ENCODE results near the gene BMI1.
"Not testable (repeated sequence)": the region's sequence is repeated elsewhere in the genome, so short reads cannot be mapped to it uniquely, and the experiment has no call there.

The BMI1 gene

GRCh38 chr10:22320591-22321155, at the start of gene BMI1:
BMI1 (plus strand) TSS chr10:22321099; CDS start chr10:22326450, 5,351 bp downstream.
- no peak for DNase-seq

GRCh38 chr10:22271786-22272185, 49.1 kb upstream of the BMI1 start:
- no peak for DNase-seq

GRCh38 chr10:22278441-22278782, 42.5 kb upstream of the BMI1 start:
- DNase-seq, result no peak

- no peak for DNase-seq
These were observed 40.8 kb upstream of the BMI1 start for GRCh38 chr10:22280078-22280477.

DNA sequence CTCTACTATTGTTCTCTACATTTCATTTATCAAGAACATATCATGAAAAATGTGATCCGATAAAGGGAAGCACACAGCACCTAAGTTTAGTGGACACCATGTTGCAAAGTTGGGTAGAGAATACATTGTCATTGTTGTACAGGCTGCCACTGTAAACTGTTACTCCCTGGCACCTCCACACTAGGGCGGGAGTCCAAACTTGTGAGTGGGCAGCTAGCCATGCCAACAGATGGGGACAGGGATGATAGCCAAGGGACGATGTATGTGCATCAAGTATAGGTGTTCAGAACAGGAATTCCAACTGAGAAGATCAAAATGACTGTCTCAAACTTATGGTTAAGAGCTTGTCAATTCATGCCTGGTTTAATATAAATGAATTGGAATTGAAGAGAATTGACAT, 35.8 kb upstream of the BMI1 start:
- DNase-seq, result no peak

DNA sequence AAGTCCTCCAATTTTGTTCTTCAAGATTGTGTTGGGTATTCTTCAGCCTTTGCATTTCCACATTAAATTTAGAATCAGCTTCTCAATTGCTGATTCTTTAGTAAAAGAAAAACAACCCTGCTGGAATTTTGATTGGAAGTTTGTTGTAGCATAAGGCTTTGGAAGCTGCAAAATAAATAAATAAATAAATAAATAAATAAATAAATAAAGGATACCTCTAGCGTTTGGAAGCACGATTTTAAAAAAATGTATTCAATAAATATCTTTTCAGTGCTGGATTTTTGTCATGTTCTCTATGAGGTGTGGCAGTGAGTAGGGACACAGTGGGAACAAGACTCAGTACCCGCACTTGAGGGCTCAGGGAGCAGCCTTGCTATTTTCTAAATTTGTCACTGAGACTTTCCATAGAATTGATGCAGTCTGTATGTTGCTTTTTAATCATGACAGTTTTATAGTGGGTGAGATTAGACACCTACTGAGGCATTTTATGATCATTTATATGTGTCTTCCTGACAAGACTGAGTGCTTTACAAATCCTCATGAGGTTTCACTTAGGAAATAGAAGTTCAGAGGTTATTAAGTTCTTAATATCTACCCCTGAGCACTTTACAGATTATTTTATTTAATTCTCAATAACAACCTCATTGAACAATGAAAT, 27.0 kb upstream of the BMI1 start:
- DNase-seq, result no peak

DNA sequence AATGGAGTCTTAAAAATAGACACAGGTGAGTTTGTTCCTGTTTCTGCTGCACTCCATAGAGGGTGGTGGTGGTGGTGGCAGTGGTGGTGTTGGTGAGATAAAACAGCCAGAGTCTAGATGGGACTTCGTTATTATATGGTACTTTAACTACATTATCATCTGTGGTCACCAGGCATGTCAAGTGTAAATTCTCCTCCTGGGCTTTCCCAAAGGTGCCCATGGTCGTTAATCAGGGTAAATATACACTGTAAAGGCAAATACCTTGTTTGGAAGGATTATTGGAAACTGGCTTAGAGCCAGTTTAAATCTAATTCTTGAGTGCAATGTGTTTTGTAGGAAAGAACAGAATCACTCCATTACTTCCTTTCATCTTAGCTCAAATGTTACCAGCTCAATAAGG, 26.2 kb upstream of the BMI1 start:
- no peak for DNase-seq

GRCh38 chr10:22301193-22301592, 19.7 kb upstream of the BMI1 start:
- no peak for DNase-seq

GRCh38 chr10:22303461-22303860, 17.4 kb upstream of the BMI1 start:
- DNase-seq, result no peak

- DNase-seq, result no peak
These were observed 15.2 kb upstream of the BMI1 start for GRCh38 chr10:22305721-22306120.

GRCh38 chr10:22308390-22308789, 12.5 kb upstream of the BMI1 start:
- no peak for DNase-seq

GRCh38 chr10:22309180-22310000, 11.5 kb upstream of the BMI1 start:
- no peak for DNase-seq

DNA sequence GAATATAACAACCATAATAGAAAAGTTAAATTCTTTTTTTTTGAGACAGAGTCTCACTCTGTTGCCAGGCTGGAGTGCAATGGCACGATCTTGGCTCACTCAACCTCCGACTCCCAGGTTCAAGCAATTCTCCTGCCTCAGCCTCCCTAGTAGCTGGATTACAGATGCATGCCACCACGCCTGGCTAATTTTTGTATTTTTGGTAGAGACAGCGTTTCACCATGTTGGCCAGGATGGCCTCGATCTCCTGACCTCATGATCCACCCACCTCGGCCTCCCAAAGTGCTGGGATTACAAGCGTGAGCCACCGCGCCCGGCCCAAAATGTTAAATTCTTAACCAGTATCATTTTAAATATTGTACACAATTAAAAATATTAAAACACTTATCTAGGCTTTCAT, 10.9 kb upstream of the BMI1 start:
- DNase-seq, result not testable (repeated sequence)

- no peak for DNase-seq
These were observed 10.0 kb upstream of the BMI1 start for GRCh38 chr10:22310928-22311327.

- DNase-seq, result no peak
These were observed 6.0 kb upstream of the BMI1 start for GRCh38 chr10:22314852-22315251.

DNA sequence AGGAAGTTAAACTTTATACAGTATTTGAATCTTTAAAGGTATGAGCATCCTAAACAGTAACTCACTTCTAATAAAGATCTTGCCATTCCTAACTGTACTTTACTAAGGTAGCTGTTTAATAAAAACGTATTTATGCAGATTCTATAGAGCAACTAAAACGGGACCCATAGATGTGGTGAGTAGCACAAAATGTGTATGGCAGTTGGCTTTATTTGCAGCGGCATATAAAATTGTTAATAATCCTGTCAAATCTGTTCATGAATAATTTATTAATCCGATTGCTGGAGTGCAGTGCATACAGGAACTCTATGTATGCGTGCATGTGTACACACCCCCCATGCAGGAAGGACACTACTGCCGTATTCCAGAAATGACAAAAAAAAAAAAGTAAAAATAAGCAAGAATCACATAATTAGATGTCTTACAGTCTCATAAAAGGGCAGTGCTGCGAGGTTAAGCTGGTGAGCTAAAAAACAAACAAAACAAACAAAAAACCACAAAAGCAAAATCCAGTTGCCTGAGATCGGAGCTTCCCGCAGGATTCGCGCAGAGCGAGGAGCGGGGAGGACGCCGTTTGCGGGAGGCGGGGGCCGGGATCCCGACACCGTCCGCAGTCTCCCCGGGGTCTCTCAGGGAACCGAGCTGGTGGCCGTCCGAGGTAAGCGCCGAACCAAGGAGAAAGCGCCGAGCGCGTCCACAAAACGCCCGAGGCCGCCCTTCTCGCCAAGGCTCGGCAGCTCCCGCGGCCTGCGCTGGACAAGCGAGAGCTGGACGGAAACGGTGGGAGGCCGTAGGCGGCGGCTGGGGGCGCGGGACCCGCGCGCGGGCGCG, 5.2 kb upstream of the BMI1 start:
- no peak for DNase-seq

- DNase-seq, result peak; percentile 73
These were observed 4.4 kb upstream of the BMI1 start, which contains the start of gene COMMD3 for GRCh38 chr10:22316286-22317075. COMMD3 (plus strand) TSS chr10:22316388; CDS start chr10:22316418, 30 bp downstream.

DNA sequence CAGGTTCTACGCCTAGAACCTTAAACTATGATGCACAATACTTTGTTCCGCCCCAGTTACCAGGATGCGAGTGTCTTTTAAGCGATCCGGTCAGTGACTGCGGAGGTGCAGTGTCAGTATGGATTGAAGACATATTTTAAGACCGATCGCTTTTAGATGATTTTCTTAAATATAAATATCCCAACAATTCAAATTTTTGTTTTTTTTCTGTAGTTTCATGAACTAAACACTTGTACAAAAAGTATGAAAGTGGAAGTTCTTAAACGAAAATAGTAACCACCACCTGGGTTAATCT, 3.9 kb upstream of the BMI1 start:
- no peak for DNase-seq

- no peak for DNase-seq
These were observed 2.9 kb upstream of the BMI1 start for GRCh38 chr10:22317771-22318565.

DNA sequence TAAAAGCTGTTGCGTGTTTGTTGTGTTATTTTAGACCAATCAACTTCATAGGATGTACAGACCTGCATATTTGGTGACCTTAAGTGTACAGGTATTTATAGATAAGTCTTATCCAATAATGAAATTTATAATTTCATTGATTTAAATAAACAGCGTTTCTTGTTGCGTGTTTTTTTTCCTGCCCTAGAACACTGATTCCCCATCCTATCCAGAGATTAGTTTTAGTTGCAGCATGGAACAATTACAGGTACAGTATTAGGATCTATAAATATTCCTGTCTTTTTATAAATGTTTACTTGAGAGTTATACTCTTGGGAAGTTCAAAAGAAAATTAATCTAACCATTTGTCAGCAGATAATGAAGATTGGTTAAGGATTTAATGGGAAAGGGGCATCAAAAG, 2.1 kb upstream of the BMI1 start:
- DNase-seq, result no peak

DNA sequence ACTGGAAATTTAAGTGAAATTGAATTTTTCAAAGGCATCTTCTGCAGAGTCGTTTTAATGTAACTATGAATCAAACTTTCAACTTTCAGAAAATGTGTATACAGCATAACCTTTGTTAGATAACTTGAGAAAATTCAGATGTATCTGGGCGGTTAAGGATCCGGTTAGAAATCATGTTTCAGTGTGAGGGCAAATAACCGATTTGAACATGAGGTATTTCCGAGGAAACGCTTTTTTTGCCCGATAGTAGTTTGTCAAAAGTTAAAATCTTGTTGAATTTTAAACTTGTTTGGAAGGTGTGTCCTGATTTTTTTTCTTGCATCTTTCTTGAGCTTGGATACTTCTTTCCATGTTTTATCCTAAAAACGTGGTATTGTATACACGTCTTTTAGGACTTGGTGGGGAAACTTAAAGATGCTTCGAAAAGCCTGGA, 1.3 kb upstream of the BMI1 start:
- DNase-seq, result no peak

Measured in stimulated activated CD4-positive, alpha-beta T cell treated with anti-CD3 and anti-CD28 coated beads, Interleukin-12 subunit alpha, Interleukin-12 subunit beta, amount 100 ng/mL, for 4 hours (primary cell).